Chondrocyte (in vitro differentiated cells): ENCODE measurements around the gene POLN. TPM values are rescaled to one million over a fixed set of nuclear protein-coding genes. Genes with fewer than 3 reads are reported as not detected.

ENCODE experiments used
- DNase-seq: peaks from one replicate; pipeline ENCODE4 v3.0.0; 2021; ENCODE audit warnings: mixed read lengths, low spot score
- H3K27ac Mint-ChIP-seq: one replicate; pipeline ENCODE4 v1.8.0; 2021; ENCODE audit warnings: mild to moderate bottlenecking, moderate library complexity, mixed read lengths; ENCODE audit not compliant: unreplicated experiment
- H3K27me3 Mint-ChIP-seq: 2 replicates; pipeline ENCODE4 v1.8.0; 2021; ENCODE audit warnings: low read depth, mixed read lengths
- H3K36me3 Mint-ChIP-seq: 2 replicates; pipeline ENCODE4 v1.8.0; 2021; ENCODE audit warnings: low read depth, mixed read lengths
- H3K4me1 Mint-ChIP-seq: 2 replicates; pipeline ENCODE4 v1.8.0; 2021; ENCODE audit warnings: low read depth, mild to moderate bottlenecking, mixed read lengths
- H3K4me3 Mint-ChIP-seq: one replicate; pipeline ENCODE4 v1.8.0; 2021; ENCODE audit warnings: mild to moderate bottlenecking, moderate library complexity, mixed read lengths; ENCODE audit not compliant: unreplicated experiment
- H3K9me3 Mint-ChIP-seq: 2 replicates; pipeline ENCODE4 v1.8.0; 2021; ENCODE audit warnings: low read depth, mixed read lengths
- total RNA-seq: library from RNA; stranded (reverse); gene quantifications from 3 replicates; pipeline ENCODE4 v1.2.1, GENCODE V29; 2021
- TF ChIP-seq, protein P1 (sequence below): fragments of 200-600 bp; sonication (generic); IDR thresholded peaks from 2 replicates; pipeline ENCODE4 v1.5.0; 2021; ENCODE audit warnings: antibody characterized with exemption, mild to moderate bottlenecking, moderate library complexity

Gene POLN
- total RNA-seq, 1 donor from 2014 or later, result 5.5 TPM

DNA sequence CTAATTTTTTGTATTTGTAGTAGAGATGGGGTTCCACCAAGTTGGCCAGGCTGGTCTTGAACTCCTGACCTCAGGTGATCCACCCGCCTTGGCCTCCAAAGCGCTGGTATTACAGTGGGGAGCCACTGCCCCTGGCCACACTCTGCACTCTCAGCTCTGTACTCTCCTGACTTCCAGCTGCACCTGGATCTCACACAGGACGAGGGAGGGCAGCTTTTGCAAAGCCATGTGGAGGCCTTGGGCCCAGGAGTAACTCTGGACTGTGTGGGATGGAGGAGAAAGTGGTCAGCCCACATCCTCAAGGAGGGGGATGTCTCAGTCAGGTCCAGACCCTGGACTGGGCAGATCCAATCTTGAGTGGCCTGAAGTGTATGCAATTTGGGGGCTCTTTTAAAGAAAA lies 159.8 kb downstream of the POLN start:
- H3K9me3 Mint-ChIP-seq, result peaks cover under 1% of the 10 kb centered on the region
- no peaks in the 10 kb centered on the region for H3K27me3 Mint-ChIP-seq
- H3K36me3 Mint-ChIP-seq, result peaks cover 6% of the 10 kb centered on the region
- TF ChIP-seq, protein P1, sequence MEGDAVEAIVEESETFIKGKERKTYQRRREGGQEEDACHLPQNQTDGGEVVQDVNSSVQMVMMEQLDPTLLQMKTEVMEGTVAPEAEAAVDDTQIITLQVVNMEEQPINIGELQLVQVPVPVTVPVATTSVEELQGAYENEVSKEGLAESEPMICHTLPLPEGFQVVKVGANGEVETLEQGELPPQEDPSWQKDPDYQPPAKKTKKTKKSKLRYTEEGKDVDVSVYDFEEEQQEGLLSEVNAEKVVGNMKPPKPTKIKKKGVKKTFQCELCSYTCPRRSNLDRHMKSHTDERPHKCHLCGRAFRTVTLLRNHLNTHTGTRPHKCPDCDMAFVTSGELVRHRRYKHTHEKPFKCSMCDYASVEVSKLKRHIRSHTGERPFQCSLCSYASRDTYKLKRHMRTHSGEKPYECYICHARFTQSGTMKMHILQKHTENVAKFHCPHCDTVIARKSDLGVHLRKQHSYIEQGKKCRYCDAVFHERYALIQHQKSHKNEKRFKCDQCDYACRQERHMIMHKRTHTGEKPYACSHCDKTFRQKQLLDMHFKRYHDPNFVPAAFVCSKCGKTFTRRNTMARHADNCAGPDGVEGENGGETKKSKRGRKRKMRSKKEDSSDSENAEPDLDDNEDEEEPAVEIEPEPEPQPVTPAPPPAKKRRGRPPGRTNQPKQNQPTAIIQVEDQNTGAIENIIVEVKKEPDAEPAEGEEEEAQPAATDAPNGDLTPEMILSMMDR, result no peak
- no peak overlapping the region for H3K27ac Mint-ChIP-seq
- H3K4me3 Mint-ChIP-seq, result no peak overlapping the region
- H3K4me1 Mint-ChIP-seq, result no peaks in the 10 kb centered on the region
- peak; percentile 50 for DNase-seq

DNA sequence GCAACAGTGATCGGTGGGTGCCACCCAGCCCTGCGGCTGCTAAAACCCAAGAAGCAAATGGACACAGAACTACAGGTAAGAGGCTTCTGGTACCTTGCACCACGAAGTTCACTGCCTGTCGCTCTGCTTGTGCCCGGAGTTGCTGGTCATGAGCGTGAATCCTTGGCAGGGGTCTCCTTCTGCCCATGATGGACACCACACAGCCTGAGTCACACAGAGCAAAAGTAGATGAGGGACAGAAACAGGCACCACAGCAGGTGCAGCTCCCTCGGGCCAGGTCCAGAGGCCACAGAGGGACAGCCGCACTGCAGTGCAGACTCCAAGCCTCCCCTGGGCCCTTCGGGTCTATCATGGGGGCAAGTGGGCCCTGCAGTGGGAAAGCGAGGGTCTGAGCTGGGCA lies 160.4 kb downstream of the POLN start:
- H3K9me3 Mint-ChIP-seq, result no peaks in the 10 kb centered on the region
- DNase-seq, result no peak
- H3K4me3 Mint-ChIP-seq, result no peak overlapping the region
- H3K27me3 Mint-ChIP-seq, result no peaks in the 10 kb centered on the region
- TF ChIP-seq, protein P1, result no peak
- peaks cover 6% of the 10 kb centered on the region for H3K36me3 Mint-ChIP-seq
- H3K27ac Mint-ChIP-seq, result no peak overlapping the region
- H3K4me1 Mint-ChIP-seq, result no peaks in the 10 kb centered on the region

DNA sequence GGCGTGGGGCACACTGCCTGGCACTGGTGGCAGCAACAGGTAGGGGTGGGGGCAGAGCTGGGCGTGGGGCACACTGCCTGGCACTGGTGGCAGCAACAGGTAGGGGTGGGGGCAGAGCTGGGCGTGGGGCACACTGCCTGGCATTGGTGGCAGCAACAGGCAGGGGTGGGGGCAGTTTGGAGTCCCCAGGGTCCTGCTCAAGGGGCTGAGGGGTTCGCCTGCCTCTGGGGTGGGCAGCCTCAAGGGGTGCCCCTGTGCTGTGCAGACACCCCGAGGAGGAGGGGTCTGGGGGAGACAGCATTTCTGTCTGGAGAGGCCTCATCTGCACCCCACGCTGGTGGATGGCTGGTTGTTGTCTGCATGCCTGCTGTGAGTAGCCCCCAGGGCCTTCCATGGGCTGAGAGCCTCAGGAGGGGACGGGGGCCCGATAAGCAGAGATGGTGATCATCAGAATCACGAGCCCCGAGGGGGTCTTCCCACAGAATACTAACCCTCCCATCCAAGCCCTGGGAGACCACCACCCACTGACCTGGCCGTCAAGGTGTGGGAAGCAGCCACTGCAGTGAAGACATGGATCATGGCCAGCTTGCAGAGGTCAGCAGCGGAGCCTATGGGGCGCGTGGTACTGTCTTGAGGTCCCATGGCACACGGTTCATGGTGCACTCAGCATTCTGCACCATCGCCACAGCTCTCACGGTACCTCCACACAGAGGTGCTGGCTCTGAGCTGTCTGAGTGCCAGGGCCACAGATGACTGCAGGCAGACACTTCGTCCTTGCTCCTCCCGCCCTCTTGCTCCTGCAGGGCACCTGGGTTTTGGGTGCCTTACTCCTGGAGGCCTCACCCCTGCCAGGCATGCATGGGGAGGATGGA lies 161.3 kb downstream of the POLN start:
- Mint-ChIP-seq H3K36me3 (peaks cover 5% of the 10 kb centered on the region), H3K27ac (no peak overlapping the region), H3K4me1 (no peaks in the 10 kb centered on the region), H3K4me3 (no peak overlapping the region), H3K27me3 (no peaks in the 10 kb centered on the region), H3K9me3 (no peaks in the 10 kb centered on the region)
- TF ChIP-seq, protein P1, result no peak
- DNase-seq, result no peak

DNA sequence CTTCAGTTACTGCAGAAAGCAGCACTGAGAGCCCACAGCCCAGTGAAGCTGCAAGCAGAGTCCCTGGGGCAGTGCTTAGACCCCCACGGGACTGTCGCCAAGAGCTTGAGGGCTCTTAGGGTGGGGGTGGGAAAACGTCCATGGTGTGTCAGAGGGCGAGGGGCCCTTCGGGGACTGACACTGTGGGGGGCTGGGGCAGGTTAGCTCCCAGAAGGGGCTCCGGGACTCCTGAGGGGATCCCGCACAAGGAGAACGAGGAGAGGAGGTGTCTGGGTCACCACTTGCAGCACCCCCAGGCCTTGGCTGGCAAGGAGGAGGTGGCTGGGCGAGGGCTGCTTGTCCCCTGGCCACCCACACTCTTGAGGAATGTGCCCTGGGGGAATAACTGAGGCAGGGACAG lies 162.0 kb downstream of the POLN start:
- H3K27ac Mint-ChIP-seq, result no peak overlapping the region
- no peaks in the 10 kb centered on the region for H3K9me3 Mint-ChIP-seq
- H3K4me1 Mint-ChIP-seq, result no peaks in the 10 kb centered on the region
- no peaks in the 10 kb centered on the region for H3K27me3 Mint-ChIP-seq
- H3K4me3 Mint-ChIP-seq, result no peak overlapping the region
- DNase-seq, result no peak
- TF ChIP-seq, protein P1, result no peak
- H3K36me3 Mint-ChIP-seq, result peaks cover 5% of the 10 kb centered on the region

DNA sequence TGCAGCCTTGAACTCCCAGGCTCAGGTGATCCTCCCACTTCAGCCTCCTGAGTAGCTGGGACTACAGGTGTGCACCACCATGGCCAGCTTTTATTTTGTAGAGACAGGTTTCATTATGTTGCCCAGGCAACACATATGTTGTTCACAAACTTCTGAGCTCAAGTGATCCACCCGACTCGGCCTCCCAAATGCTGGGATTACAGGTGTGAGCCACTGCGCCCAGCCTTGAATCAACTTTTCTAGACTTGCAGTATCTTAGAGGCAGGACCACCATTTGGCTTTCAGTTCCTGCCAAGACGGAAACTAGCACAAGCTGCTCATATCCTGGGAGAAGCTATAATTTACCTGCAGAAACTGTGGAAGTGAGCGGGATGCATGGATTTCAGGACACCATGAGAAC lies 162.9 kb downstream of the POLN start:
- Mint-ChIP-seq H3K4me3 (no peak overlapping the region), H3K4me1 (no peaks in the 10 kb centered on the region), H3K36me3 (peaks cover 3% of the 10 kb centered on the region), H3K9me3 (no peaks in the 10 kb centered on the region), H3K27ac (no peak overlapping the region), H3K27me3 (no peaks in the 10 kb centered on the region)
- DNase-seq, result peak; percentile 28
- TF ChIP-seq, protein P1, result no peak
